ENCODE results near the gene ATP8B1. TPM values are rescaled to one million over a fixed set of nuclear protein-coding genes. Genes with fewer than 3 reads are reported as not detected.
A peak's percentile ranks its signal among the peaks of the same experiment; 100 is the strongest.

ATP8B1 gene
- total and polyA plus RNA-seq, 9 of the 15 experiments (the other 6 are each of a cell fraction or from before 2014, with no cell fraction given) = 0.01 to 0.22 (median 0.03) TPM; not detected in 3

GRCh38 chr18:57819671-57820460, 16.8 kb upstream of the ATP8B1 start (continued):
- TF ChIP-seq RBM15 (IDR thresholded peaks at IDR 0.05; ENCODE audit: insufficient read depth, low read length) (no peak), SMAD1 (IDR thresholded peaks at IDR 0.05; ENCODE audit: low read depth, low read length, partially characterized antibody) (no peak), SAFB2 (IDR thresholded peaks at IDR 0.05; ENCODE audit: borderline replicate concordance, low read depth, low read length, severe bottlenecking) (no peak), BDP1 (IDR thresholded peaks at IDR 0.05; ENCODE audit: insufficient read depth, insufficient read length) (no peak), ZNF347 (CRISPR knock-in tag; IDR thresholded peaks at IDR 0.05; ENCODE audit: low read depth) (no peak), NFIX (CRISPR knock-in tag; IDR thresholded peaks at IDR 0.05; ENCODE audit: low read depth) (no peak), ZNF41 (CRISPR knock-in tag; conservative IDR thresholded peaks at IDR 0.05) (no peak), NCOR1 (IDR thresholded peaks at IDR 0.05) (peak; percentile 74), NR2C1 (IDR thresholded peaks at IDR 0.05) (no peak), NR2C1 (tag; IDR thresholded peaks at IDR 0.05) (no peak; the same call in 1 of the 2 replicates), ARNT (IDR thresholded peaks at IDR 0.05) (peak in 1 of 2 experiments; percentile 28; a peak in 1 of 4 replicates), ZNF551 (CRISPR knock-in tag; IDR thresholded peaks at IDR 0.05) (no peak), NFATC3 (IDR thresholded peaks at IDR 0.05) (no peak), MED1 (CRISPR knock-in tag; IDR thresholded peaks at IDR 0.05; ENCODE audit: borderline replicate concordance) (no peak), MEIS2 (IDR thresholded peaks at IDR 0.05; ENCODE audit: partially characterized antibody) (peak; percentile 66), BCOR (IDR thresholded peaks at IDR 0.05) (no peak), STAG1 (CRISPR knock-in tag; IDR thresholded peaks at IDR 0.05; ENCODE audit: borderline replicate concordance) (no peak), ZFX (CRISPR knock-in tag; IDR thresholded peaks at IDR 0.05) (no peak), TARDBP (IDR thresholded peaks at IDR 0.05) (no peak), ZNF384 (IDR thresholded peaks at IDR 0.05; ENCODE audit: low read depth, low read length) (peak; percentile 57; the same call in 1 of the 2 replicates), NFE2 (IDR thresholded peaks at IDR 0.05; ENCODE audit: low read depth) (peak; percentile 74; the same call in 1 of the 2 replicates), HDAC2 (IDR thresholded peaks at IDR 0.05) (0 out of 2 replicates have a peak, but pooled peaks have one; percentile 38), XRCC3 (IDR thresholded peaks at IDR 0.05) (no peak), HLTF (IDR thresholded peaks at IDR 0.05) (no peak), TBL1XR1 (IDR thresholded peaks at IDR 0.05; ENCODE audit: low read length in 2 of 2) (no peak; a peak in 1 of 4 replicates), TEAD2 (tag; IDR thresholded peaks at IDR 0.05) (no peak), THRA (IDR thresholded peaks at IDR 0.05) (peak; percentile 53; the same call in 1 of the 2 replicates)
- TF ChIP-seq, protein P1, sequence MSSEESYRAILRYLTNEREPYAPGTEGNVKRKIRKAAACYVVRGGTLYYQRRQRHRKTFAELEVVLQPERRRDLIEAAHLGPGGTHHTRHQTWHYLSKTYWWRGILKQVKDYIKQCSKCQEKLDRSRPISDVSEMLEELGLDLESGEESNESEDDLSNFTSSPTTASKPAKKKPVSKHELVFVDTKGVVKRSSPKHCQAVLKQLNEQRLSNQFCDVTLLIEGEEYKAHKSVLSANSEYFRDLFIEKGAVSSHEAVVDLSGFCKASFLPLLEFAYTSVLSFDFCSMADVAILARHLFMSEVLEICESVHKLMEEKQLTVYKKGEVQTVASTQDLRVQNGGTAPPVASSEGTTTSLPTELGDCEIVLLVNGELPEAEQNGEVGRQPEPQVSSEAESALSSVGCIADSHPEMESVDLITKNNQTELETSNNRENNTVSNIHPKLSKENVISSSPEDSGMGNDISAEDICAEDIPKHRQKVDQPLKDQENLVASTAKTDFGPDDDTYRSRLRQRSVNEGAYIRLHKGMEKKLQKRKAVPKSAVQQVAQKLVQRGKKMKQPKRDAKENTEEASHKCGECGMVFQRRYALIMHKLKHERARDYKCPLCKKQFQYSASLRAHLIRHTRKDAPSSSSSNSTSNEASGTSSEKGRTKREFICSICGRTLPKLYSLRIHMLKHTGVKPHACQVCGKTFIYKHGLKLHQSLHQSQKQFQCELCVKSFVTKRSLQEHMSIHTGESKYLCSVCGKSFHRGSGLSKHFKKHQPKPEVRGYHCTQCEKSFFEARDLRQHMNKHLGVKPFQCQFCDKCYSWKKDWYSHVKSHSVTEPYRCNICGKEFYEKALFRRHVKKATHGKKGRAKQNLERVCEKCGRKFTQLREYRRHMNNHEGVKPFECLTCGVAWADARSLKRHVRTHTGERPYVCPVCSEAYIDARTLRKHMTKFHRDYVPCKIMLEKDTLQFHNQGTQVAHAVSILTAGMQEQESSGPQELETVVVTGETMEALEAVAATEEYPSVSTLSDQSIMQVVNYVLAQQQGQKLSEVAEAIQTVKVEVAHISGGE (CRISPR knock-in tag; IDR thresholded peaks at IDR 0.05) = no peak
